HEK293 (cell line): Measurements from ENCODE around the gene KCNT1.

Experiments used
- CTCF ChIA-PET: fragments of 350-600 bp; formaldehyde crosslinking; extraction: SDS; loops from one replicate; lab custom pipeline; 2021; ENCODE audit warnings: antibody characterized with exemption; lab: Yijun Ruan, JAX
- POLR2A ChIA-PET: fragments of 300-600 bp; formaldehyde crosslinking; extraction: SDS; loops from one replicate; lab custom pipeline; 2020; ENCODE audit warnings: antibody characterized with exemption, inconsistent platforms; lab: Yijun Ruan, JAX
- H3K27ac ChIP-seq: fragments of 200-500 bp; sonication (Bioruptor generic); 2 replicates; pipeline ENCODE4 v1.5.1; 2014; ENCODE audit warnings: low read depth, low read length, control low read depth, inconsistent platforms; ENCODE audit errors: extremely low read depth
- H3K36me3 ChIP-seq, 2 experiments: fragments of 200-500 bp in 1 of 2; sonication (Bioruptor generic) in 1 of 2; 1 replicate in 1 of 2; 2 replicates in 1 of 2; pipeline ENCODE4 v1.5.1; 2014 to 2017; ENCODE audit warnings: inconsistent platforms in 2 of 2, low read length in 2 of 2; ENCODE audit not compliant: control insufficient read depth in 2 of 2, insufficient read depth in 1 of 2
- H3K4me1 ChIP-seq: fragments of 200-500 bp; sonication (Bioruptor generic); 2 replicates; pipeline ENCODE4 v1.5.1; 2014; ENCODE audit warnings: mild to moderate bottlenecking, low read length, inconsistent platforms; ENCODE audit not compliant: control insufficient read depth, insufficient read depth
- H3K4me3 ChIP-seq: 2 replicates; pipeline ENCODE4 v1.5.1; 2011; ENCODE audit warnings: low read depth, mild to moderate bottlenecking, control low read depth, low read length, moderate library complexity
- H3K9me3 ChIP-seq: fragments of 200-500 bp; sonication (Bioruptor generic); 2 replicates; pipeline ENCODE4 v1.5.1; 2014; ENCODE audit warnings: low read depth, low read length, inconsistent platforms; ENCODE audit not compliant: control insufficient read depth, insufficient read depth
- GLI2 ChIP-seq: fragments of 450-650 bp; formaldehyde crosslinking; IDR thresholded peaks from 2 replicates; pipeline ENCODE4; 2017; ENCODE audit warnings: missing biosample characterization, missing genetic modification characterization, low read depth, borderline replicate concordance
- GLIS2 ChIP-seq: fragments of 450-650 bp; formaldehyde crosslinking; IDR thresholded peaks from 2 replicates; pipeline ENCODE4 v1.5.1; 2016; ENCODE audit warnings: missing biosample characterization, missing genetic modification characterization
- HOXA7 ChIP-seq: sonication (generic); formaldehyde crosslinking; IDR thresholded peaks from 2 replicates; pipeline ENCODE4 v1.8.1; 2022; ENCODE audit warnings: missing genetic modification reagents, borderline replicate concordance
- KLF16 ChIP-seq: fragments of 450-650 bp; formaldehyde crosslinking; IDR thresholded peaks from 2 replicates; pipeline ENCODE4 v1.5.1; 2017; ENCODE audit warnings: missing biosample characterization, missing genetic modification characterization
- KLF8 ChIP-seq: fragments of 450-650 bp; formaldehyde crosslinking; IDR thresholded peaks from 2 replicates; pipeline ENCODE4 v1.5.1; 2016; ENCODE audit warnings: missing biosample characterization, missing genetic modification characterization
- RBAK ChIP-seq: fragments of 450-650 bp; formaldehyde crosslinking; IDR thresholded peaks from 2 replicates; pipeline ENCODE4 v1.5.1; 2016; ENCODE audit warnings: missing biosample characterization, missing genetic modification characterization
- REPIN1 ChIP-seq: fragments of 450-650 bp; formaldehyde crosslinking; IDR thresholded peaks from 2 replicates; pipeline ENCODE4 v1.5.1; 2017; ENCODE audit warnings: missing biosample characterization, missing genetic modification characterization, low read depth
- YY2 ChIP-seq: fragments of 450-650 bp; formaldehyde crosslinking; IDR thresholded peaks from 2 replicates; pipeline ENCODE4 v1.5.1; 2016; ENCODE audit warnings: missing biosample characterization, missing genetic modification characterization
- ZBTB21 ChIP-seq: fragments of 450-650 bp; formaldehyde crosslinking; IDR thresholded peaks from 2 replicates; pipeline ENCODE4 v1.5.1; 2017; ENCODE audit warnings: missing biosample characterization, missing genetic modification characterization
- ZNF2 ChIP-seq: fragments of 450-650 bp; formaldehyde crosslinking; IDR thresholded peaks from 2 replicates; pipeline ENCODE4 v1.5.1; 2016; ENCODE audit warnings: missing biosample characterization, missing genetic modification characterization
- ZNF221 ChIP-seq: fragments of 450-650 bp; formaldehyde crosslinking; IDR thresholded peaks from 2 replicates; pipeline ENCODE4 v1.5.1; 2017; ENCODE audit warnings: missing biosample characterization, missing genetic modification characterization, borderline replicate concordance
- ZNF274 ChIP-seq, 2 experiments: fragments of 200-500 bp in 1 of 2; fragments of 450-650 bp in 1 of 2; sonication (Bioruptor generic) in 1 of 2; formaldehyde crosslinking in 1 of 2; IDR thresholded peaks; 2 replicates each; pipeline versions ENCODE4 v1.5.1 to v1.6.1; 2014 to 2016; ENCODE audit warnings: borderline replicate concordance in 1 of 2, inconsistent platforms in 1 of 2, low read length in 1 of 2, missing biosample characterization in 1 of 2, missing genetic modification characterization in 1 of 2
- ZNF292 ChIP-seq: fragments of 450-650 bp; formaldehyde crosslinking; IDR thresholded peaks from 2 replicates; pipeline ENCODE4 v1.5.1; 2016; ENCODE audit warnings: low read depth, missing biosample characterization, missing genetic modification characterization, borderline replicate concordance
- ZNF404 ChIP-seq: fragments of 450-650 bp; formaldehyde crosslinking; IDR thresholded peaks from 2 replicates; pipeline ENCODE4 v1.5.1; 2017; ENCODE audit warnings: missing biosample characterization, missing genetic modification characterization
- ZNF473 ChIP-seq: fragments of 450-650 bp; formaldehyde crosslinking; IDR thresholded peaks from 2 replicates; pipeline ENCODE4 v1.5.1; 2017; ENCODE audit warnings: missing biosample characterization, missing genetic modification characterization
- ZNF560 ChIP-seq: fragments of 450-650 bp; formaldehyde crosslinking; IDR thresholded peaks from 2 replicates; pipeline ENCODE4 v1.5.1; 2017; ENCODE audit warnings: missing biosample characterization, missing genetic modification characterization, borderline replicate concordance
- ZNF585B ChIP-seq: fragments of 450-650 bp; formaldehyde crosslinking; IDR thresholded peaks from 2 replicates; pipeline ENCODE4 v1.5.1; 2016; ENCODE audit warnings: missing biosample characterization, missing genetic modification characterization
- ZNF777 ChIP-seq: fragments of 450-650 bp; formaldehyde crosslinking; IDR thresholded peaks from 2 replicates; pipeline ENCODE4 v1.5.1; 2017; ENCODE audit warnings: missing biosample characterization, missing genetic modification characterization, borderline replicate concordance
- ZNF791 ChIP-seq: fragments of 450-650 bp; formaldehyde crosslinking; IDR thresholded peaks from 2 replicates; pipeline ENCODE4 v1.5.1; 2016; ENCODE audit warnings: missing biosample characterization, missing genetic modification characterization
- TF ChIP-seq, protein P1 (sequence below): fragments of 450-650 bp; formaldehyde crosslinking; IDR thresholded peaks from 2 replicates; pipeline ENCODE4 v1.5.1; 2016; ENCODE audit warnings: missing biosample characterization, missing genetic modification characterization, low read depth
- TF ChIP-seq, protein P2 (sequence below): fragments of 450-650 bp; formaldehyde crosslinking; IDR thresholded peaks from 2 replicates; pipeline ENCODE4 v1.5.1; 2017; ENCODE audit warnings: missing biosample characterization, missing genetic modification characterization
- TF ChIP-seq, protein P3 (sequence below): fragments of 450-650 bp; formaldehyde crosslinking; IDR thresholded peaks from 2 replicates; pipeline ENCODE4 v1.5.1; 2016; ENCODE audit warnings: missing biosample characterization, missing genetic modification characterization

The KCNT1 gene

DNA sequence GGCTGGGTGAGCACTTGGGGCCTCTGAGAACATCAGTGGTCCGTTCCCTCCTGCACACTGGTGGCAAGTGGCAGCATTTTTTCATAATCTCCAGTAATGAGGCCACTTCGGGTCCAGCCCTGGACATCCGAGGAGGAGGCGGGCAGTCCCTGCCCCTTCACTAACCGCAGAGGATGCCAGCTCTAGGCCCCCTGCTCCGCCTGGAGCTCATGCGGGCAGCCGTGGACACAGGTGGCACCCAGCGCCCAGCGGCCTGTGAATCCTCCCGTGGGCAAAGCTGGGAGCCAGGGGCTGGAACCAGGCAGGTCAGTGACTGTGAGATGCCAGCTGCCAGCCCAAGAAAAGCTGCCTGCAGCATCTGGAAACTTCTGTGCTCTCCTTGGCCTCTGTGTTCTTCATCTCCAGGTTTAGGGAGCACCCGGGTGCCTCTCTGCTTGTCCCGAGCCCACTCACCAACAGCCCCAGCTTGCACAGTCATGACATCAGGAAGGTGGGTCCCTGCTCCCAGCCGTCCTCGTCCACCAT lies 92.4 kb downstream of the KCNT1 start (continued):
- no peak for TF ChIP-seq ZNF777 (tag by site-specific recombination)

DNA sequence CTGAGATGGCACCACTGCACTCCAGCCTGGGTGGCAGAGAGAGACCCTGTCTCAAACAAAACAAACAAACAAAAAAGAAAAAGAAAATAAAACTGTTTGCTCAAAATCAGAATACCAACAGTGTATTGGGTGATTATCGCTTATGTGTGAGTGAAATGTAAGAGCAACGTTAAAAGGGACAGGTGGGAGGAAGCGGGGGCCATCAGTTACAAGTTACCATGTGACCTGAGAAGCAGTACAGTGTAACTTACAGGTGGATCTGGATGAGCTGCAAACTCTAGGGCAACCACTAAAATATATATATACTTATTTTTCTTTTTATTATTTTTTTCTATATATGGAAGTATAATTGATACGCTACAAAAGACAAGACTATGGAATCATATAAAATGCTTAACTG lies 93.4 kb downstream of the KCNT1 start:
- Histone ChIP-seq H3K4me3 (no peak overlapping the region), H3K4me1 (no peaks in the 10 kb centered on the region), H3K27ac (no peak overlapping the region), H3K9me3 (no peaks in the 10 kb centered on the region), H3K36me3 (no peaks in the 10 kb centered on the region)
- TF ChIP-seq REPIN1 (tag by site-specific recombination), result no peak
- no peak for TF ChIP-seq YY2 (tag by site-specific recombination)
- no peak for TF ChIP-seq ZNF585B (tag by site-specific recombination)
- ChIA-PET POLR2A (no interaction called here), CTCF (interaction anchor here (0.6 to 5.2 kb wide), 8 partner anchors 13 to 230 kb away, joined by 3 to 23 read pairs (median 4); no protein-coding TSS in a partner anchor)

DNA sequence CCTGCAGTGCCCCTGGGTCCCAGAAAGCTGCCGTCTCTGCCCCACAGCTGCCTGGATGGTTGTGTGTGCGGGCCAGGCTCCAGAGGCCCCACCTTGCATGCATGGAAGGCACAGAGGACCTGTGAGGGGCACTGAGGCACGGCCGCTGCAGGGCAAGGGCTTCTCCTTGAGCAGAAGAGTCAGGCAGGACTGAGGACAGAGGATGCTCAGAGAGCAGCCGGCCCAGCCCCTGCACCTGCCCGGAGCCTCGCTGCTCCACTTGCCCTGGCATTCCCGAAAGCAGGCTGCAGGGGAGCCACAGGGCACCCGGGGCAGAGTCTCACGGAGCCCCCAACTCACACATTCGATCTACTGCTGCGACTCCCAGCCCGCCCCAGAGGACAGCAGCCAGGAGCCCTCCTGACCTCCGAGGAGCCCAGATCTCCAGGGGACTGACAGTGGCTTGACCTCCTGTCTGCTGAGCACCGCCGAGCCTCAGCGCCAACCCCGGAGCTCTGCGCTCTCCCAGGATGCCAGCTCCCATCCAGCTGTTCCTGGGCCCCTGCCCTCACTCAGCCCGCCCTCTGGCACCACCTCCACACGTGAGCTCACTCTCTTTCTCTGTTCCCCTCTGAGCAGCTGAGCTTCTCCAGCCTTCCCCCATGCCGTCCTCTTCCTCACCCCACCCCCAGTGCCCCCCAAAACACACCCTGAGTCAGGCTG lies 95.0 kb downstream of the KCNT1 start:
- TF ChIP-seq HOXA7 (CRISPR knock-in tag), result no peak
- TF ChIP-seq GLI2, result no peak
- TF ChIP-seq RBAK (tag by site-specific recombination), result no peak
- TF ChIP-seq ZNF560 (tag by site-specific recombination), result no peak
- no peak for TF ChIP-seq ZBTB21 (tag by site-specific recombination)
- TF ChIP-seq, protein P1, sequence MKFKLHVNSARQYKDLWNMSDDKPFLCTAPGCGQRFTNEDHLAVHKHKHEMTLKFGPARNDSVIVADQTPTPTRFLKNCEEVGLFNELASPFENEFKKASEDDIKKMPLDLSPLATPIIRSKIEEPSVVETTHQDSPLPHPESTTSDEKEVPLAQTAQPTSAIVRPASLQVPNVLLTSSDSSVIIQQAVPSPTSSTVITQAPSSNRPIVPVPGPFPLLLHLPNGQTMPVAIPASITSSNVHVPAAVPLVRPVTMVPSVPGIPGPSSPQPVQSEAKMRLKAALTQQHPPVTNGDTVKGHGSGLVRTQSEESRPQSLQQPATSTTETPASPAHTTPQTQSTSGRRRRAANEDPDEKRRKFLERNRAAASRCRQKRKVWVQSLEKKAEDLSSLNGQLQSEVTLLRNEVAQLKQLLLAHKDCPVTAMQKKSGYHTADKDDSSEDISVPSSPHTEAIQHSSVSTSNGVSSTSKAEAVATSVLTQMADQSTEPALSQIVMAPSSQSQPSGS (tag by site-specific recombination), result no peak
- TF ChIP-seq ZNF292 (tag by site-specific recombination), result no peak
- no peak for TF ChIP-seq ZNF473 (tag by site-specific recombination)
- no peaks in the 10 kb centered on the region for H3K36me3 ChIP-seq
- H3K27ac ChIP-seq, result no peak overlapping the region
- ChIA-PET CTCF (interaction anchor here (0.6 to 5.2 kb wide), 28 partner anchors 9 to 1591 kb away, joined by 3 to 23 read pairs (median 3); no protein-coding TSS in a partner anchor), POLR2A (interaction anchor here (1.1 kb wide), 1 partner anchor 342 kb away, joined by 3 read pairs; no protein-coding TSS in a partner anchor)
- no peaks in the 10 kb centered on the region for H3K9me3 ChIP-seq
- H3K4me3 ChIP-seq, result no peak overlapping the region
- no peaks in the 10 kb centered on the region for H3K4me1 ChIP-seq

DNA sequence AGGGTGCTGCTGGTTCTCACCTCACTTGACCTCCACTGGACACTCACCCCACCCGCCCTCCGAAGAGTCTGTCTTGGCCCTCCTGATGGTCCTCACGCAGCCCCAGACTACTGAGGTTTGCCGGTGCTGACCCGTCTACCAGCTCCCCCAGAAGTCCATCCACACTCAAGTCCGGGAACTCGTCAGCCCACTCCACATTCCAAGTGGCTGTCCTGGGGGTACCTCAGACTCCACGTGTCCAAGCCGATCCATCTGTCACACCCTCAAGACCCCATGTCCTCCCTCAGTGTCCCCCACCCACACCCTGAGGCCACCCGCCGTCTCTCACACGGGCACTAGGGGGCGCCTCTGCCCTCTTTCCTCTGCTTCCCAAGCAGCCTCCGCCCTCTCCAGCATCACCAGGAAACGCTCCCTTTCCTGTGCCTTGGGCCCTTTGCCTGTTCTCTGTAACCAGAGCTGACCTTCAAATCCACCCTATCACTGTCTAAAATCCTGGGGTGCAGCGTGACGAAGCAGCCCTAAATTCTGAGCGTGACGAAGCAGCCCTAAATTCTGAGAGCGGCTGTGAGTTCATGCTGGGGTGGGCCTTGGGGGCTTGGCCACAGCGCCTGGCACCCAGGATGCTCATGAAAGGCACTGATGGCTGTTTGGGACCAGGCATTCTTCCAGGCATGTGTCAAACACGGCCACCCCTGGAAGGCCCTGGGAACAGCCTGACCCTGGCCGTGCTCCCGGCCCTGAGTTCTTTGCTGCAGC lies 95.7 kb downstream of the KCNT1 start:
- POLR2A ChIA-PET, result no interaction called here
- Histone ChIP-seq H3K36me3 (no peaks in the 10 kb centered on the region), H3K27ac (no peak overlapping the region), H3K4me3 (no peak overlapping the region), H3K9me3 (no peaks in the 10 kb centered on the region), H3K4me1 (no peaks in the 10 kb centered on the region)
- CTCF ChIA-PET, result interaction anchor here (0.6 to 5.2 kb wide), 36 partner anchors 10 to 1590 kb away, joined by 3 to 23 read pairs (median 4); no protein-coding TSS in a partner anchor
- TF ChIP-seq ZNF274 (IDR thresholded peaks at IDR 0.05; ENCODE audit: low read length) (no peak), ZNF274 (tag by site-specific recombination; IDR thresholded peaks at IDR 0.05; ENCODE audit: borderline replicate concordance) (no peak), ZNF404 (no peak), ZNF2 (peak; percentile 84), KLF8 (tag by site-specific recombination) (peak; percentile 44; the same call in 1 of the 2 replicates), ZNF791 (no peak), KLF16 (tag by site-specific recombination) (no peak), ZNF221 (no peak), GLIS2 (tag by site-specific recombination) (peak; percentile 44), HOXA7 (CRISPR knock-in tag) (no peak)
- TF ChIP-seq, protein P2, sequence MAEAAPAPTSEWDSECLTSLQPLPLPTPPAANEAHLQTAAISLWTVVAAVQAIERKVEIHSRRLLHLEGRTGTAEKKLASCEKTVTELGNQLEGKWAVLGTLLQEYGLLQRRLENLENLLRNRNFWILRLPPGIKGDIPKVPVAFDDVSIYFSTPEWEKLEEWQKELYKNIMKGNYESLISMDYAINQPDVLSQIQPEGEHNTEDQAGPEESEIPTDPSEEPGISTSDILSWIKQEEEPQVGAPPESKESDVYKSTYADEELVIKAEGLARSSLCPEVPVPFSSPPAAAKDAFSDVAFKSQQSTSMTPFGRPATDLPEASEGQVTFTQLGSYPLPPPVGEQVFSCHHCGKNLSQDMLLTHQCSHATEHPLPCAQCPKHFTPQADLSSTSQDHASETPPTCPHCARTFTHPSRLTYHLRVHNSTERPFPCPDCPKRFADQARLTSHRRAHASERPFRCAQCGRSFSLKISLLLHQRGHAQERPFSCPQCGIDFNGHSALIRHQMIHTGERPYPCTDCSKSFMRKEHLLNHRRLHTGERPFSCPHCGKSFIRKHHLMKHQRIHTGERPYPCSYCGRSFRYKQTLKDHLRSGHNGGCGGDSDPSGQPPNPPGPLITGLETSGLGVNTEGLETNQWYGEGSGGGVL (tag by site-specific recombination), result no peak
- TF ChIP-seq, protein P3, sequence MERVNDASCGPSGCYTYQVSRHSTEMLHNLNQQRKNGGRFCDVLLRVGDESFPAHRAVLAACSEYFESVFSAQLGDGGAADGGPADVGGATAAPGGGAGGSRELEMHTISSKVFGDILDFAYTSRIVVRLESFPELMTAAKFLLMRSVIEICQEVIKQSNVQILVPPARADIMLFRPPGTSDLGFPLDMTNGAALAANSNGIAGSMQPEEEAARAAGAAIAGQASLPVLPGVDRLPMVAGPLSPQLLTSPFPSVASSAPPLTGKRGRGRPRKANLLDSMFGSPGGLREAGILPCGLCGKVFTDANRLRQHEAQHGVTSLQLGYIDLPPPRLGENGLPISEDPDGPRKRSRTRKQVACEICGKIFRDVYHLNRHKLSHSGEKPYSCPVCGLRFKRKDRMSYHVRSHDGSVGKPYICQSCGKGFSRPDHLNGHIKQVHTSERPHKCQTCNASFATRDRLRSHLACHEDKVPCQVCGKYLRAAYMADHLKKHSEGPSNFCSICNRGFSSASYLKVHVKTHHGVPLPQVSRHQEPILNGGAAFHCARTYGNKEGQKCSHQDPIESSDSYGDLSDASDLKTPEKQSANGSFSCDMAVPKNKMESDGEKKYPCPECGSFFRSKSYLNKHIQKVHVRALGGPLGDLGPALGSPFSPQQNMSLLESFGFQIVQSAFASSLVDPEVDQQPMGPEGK (tag by site-specific recombination), result peak; percentile 71
